Duodenal mucosa (tissue), 2 donors: ENCODE data around the gene WNT2.
"Not testable (repeated sequence)": the region's sequence is repeated elsewhere in the genome, so short reads cannot be mapped to it uniquely, and the experiment has no call there.

Experiments
- H3K27ac ChIP-seq: one replicate; pipeline ENCODE4 v1.7.0; 2013; ENCODE audit warnings: low read depth, low read length
- H3K27me3 ChIP-seq, 2 donors: one replicate each; pipeline ENCODE4 v1.7.0; 2013; ENCODE audit warnings: low read length in 2 of 2, control low read depth in 1 of 2; ENCODE audit not compliant: insufficient read depth in 2 of 2, control insufficient read depth in 1 of 2
- H3K36me3 ChIP-seq, 2 donors: one replicate each; pipeline ENCODE4 v1.7.0; 2013; ENCODE audit warnings: low read length in 2 of 2, control low read depth in 1 of 2; ENCODE audit not compliant: insufficient read depth in 2 of 2, control insufficient read depth in 1 of 2
- H3K4me1 ChIP-seq, 2 donors: one replicate each; pipeline ENCODE4 v1.7.0; 2013; ENCODE audit warnings: low read length in 2 of 2, control low read depth in 1 of 2; ENCODE audit not compliant: insufficient read depth in 2 of 2, control insufficient read depth in 1 of 2
- H3K4me3 ChIP-seq, 2 donors: one replicate each; pipeline ENCODE4 v1.7.0; 2013; ENCODE audit warnings: low read length in 2 of 2, low read depth in 1 of 2
- H3K9ac ChIP-seq, 2 donors: one replicate each; pipeline ENCODE4 v1.7.0; 2013; ENCODE audit warnings: low read length in 2 of 2, low read depth in 1 of 2
- H3K9me3 ChIP-seq, 2 donors: one replicate each; pipeline ENCODE4 v1.7.0; 2013; ENCODE audit warnings: low read length in 2 of 2, control low read depth in 1 of 2; ENCODE audit not compliant: control insufficient read depth in 1 of 2

The WNT2 gene

DNA sequence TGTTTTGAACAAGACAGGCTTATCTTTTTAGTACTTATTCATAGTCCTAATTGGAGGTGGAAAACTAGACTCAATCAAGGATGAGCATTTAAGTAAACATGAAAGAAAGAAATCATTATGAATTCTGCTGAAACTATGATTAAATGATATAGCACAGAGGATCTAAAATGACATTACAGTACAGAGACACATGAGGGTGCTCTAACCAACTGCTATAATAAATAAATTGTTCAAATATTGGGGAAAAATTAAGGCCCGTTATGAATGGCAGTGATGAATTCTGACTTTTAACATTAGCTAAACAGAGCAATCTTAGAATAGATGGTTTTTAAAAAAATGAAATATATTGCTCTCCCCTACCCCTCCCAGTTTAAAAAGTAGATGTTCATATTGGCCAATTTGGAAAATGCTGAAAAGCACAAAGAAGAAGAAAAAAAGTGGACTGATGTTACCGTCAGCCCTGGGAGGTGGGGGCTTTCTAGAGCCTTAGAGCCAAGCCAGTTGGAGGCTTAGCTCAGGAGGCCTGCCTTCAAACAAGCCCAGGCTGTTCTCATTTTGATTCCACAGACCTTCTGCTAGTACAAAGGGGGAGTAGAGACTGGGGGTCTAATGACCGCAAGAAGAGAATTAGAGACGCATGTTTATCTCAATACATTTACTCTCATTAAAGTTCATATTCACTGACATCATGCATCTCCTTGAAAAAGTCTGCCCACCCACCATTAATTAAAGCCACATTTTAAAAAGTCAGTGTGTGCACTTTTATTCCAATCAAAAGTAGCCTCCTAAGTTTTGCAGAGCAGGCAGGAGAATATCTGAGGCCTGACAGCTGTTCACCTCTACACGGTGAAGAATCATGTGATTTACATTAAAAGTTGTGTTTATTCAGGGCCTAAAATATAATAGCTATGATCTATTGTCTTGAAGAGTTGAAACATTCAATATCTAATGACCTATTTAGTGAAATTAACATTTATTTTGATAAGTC lies 10.0 kb downstream of the WNT2 start:
- Histone ChIP-seq H3K4me1 (no peaks in the 10 kb centered on the region), H3K27me3 (no peaks in the 10 kb centered on the region), H3K9me3 (no peaks in the 10 kb centered on the region), H3K4me3 (no peak overlapping the region), H3K36me3 (no peaks in the 10 kb centered on the region), H3K27ac (no peak overlapping the region), H3K9ac (no peak overlapping the region)

DNA sequence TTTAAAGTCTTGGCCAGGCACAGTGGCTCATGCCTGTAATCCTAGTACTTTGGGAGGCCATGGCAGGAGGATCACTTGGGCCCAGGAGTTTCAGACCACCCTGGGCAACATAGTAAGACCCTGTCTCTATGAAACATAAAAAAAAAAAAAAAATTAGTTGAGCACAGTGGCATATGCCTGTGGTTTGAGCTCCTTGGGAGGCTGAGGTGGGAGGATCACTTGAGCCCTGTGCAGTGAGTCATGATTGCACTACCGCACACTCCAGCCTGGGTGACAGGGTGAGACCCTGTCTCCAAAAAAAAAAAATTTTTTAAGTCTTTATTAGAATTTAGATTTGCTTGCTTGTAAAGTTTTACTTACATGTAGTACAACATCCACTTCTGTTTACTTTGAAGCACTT lies 14.0 kb downstream of the WNT2 start:
- H3K27me3 ChIP-seq, result no peaks in the 10 kb centered on the region
- no peak overlapping the region for H3K27ac ChIP-seq
- no peaks in the 10 kb centered on the region for H3K9me3 ChIP-seq
- H3K36me3 ChIP-seq, result no peaks in the 10 kb centered on the region
- no peak overlapping the region for H3K9ac ChIP-seq
- no peaks in the 10 kb centered on the region for H3K4me1 ChIP-seq
- H3K4me3 ChIP-seq, result no peak overlapping the region

DNA sequence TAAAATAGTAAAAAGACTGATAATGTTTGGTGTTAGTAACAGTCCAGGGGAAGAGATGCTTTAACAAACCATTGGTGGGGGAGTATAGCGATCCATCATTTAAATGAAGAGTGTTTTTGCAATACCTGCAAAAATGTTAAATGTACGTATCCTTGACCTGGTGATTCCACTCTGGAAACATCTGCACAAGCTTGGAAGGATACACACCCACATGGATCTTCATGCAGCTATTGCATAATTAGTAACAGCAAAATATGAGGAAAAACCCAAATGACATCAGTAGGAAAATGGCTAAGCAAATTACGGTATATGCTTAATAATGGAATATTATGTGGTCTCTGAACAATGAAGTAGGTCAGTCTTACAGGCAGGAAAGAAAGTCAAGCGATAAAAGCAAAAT lies 20.5 kb downstream of the WNT2 start:
- Histone ChIP-seq H3K4me1 (peaks cover 0 to 3% of the 10 kb centered on the region in 2 donors), H3K36me3 (no peaks in the 10 kb centered on the region), H3K9ac (no peak overlapping the region), H3K4me3 (no peak overlapping the region), H3K9me3 (no peaks in the 10 kb centered on the region), H3K27ac (no peak overlapping the region), H3K27me3 (no peaks in the 10 kb centered on the region)

DNA sequence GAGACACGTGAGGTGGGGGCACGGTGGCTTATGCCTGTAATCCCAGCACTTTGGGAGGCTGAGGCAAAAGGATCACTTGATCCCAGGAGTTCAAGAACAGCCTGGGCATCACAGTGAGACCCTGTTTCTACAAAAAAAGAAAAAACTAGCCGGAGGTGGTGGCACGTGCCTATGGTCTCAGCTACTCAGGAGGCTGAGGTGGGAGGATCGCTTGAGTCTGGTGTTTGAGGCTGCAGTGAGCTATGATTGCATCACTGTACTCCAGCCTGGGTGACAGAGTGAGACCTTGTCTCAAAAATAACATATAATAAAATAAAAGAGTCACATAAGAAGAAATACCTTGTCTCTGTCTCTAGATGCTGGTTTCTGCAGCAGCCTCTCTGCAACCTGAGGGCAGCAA lies 22.4 kb downstream of the WNT2 start:
- not testable (repeated sequence) for H3K4me3 ChIP-seq, H3K4me1 ChIP-seq, H3K36me3 ChIP-seq, H3K9me3 ChIP-seq, H3K27me3 ChIP-seq, H3K27ac ChIP-seq, H3K9ac ChIP-seq

DNA sequence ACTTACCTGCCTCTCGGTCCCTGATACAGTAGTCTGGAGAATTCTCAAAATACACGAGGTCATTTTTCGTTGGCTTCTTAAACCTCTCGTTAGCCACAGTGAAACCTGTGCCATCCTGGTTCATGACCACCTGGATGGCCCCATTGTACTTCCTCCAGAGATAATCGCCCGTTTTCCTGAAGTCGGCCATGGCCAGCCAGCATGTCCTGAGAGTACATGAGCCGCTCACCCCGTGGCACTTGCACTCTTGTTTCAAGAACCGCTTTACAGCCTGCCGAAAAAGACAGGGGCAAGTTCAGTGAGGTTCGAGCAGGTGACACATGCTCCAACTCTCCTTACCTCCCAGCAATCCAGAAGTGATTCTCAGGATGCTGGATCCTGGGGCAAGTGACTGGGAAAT lies 25.3 kb downstream of the WNT2 start:
- no peaks in the 10 kb centered on the region for H3K36me3 ChIP-seq
- no peaks in the 10 kb centered on the region for H3K27me3 ChIP-seq
- no peak overlapping the region for H3K9ac ChIP-seq
- peaks cover 4 to 7% of the 10 kb centered on the region in 2 donors for H3K4me1 ChIP-seq
- H3K4me3 ChIP-seq, result no peak overlapping the region
- H3K9me3 ChIP-seq, result no peaks in the 10 kb centered on the region
- H3K27ac ChIP-seq, result no peak overlapping the region

DNA sequence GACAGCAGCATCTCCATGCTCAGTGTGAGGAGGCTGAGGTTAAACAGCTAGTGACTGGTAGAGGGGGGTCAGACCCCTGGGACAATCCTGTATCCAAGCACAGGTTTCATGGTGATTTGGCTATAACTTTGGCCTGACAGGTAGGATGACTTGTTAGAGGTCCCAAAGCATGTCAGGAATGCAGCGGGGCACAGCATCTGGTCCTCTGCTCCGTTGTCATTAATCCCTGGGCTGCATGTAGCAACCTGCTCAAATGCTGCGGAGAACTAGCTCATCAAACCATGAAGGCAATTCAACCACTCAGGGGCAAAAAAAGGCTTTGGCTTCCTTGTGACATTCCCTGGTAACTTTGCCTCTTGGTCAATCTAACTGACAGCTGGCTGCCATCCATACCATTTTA lies 26.8 kb downstream of the WNT2 start:
- H3K36me3 ChIP-seq, result no peaks in the 10 kb centered on the region

DNA sequence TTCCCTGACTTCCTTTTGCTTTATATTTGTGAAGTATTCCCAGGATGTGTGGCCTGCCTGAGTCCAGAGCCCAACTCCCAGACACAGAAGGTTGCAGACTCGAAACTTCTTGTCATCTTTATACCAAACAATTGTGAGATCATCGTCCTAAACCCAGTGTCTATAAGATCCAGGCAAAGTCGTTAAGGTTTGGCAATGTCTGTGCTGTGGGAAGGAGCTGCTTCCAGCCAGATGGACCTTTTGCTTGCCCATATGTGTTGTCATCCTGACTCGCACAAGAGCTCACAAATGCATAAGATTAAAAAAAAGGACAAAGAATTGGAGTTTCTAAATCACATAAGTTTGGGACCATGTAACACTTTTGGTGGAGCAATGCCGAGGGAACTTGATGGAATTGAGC lies 37.0 kb downstream of the WNT2 start:
- Histone ChIP-seq H3K36me3 (no peaks in the 10 kb centered on the region), H3K4me3 (no peak overlapping the region), H3K9me3 (no peaks in the 10 kb centered on the region), H3K27me3 (no peaks in the 10 kb centered on the region), H3K9ac (no peak overlapping the region), H3K4me1 (no peaks in the 10 kb centered on the region), H3K27ac (no peak overlapping the region)

More for the DNA sequence above, 26.8 kb downstream of the WNT2 start:
- no peaks in the 10 kb centered on the region for H3K9me3 ChIP-seq
- no peak overlapping the region for H3K9ac ChIP-seq
- H3K4me3 ChIP-seq, result no peak overlapping the region
- H3K27me3 ChIP-seq, result no peaks in the 10 kb centered on the region
- H3K4me1 ChIP-seq, result peaks cover 4 to 7% of the 10 kb centered on the region in 2 donors
- H3K27ac ChIP-seq, result no peak overlapping the region

DNA sequence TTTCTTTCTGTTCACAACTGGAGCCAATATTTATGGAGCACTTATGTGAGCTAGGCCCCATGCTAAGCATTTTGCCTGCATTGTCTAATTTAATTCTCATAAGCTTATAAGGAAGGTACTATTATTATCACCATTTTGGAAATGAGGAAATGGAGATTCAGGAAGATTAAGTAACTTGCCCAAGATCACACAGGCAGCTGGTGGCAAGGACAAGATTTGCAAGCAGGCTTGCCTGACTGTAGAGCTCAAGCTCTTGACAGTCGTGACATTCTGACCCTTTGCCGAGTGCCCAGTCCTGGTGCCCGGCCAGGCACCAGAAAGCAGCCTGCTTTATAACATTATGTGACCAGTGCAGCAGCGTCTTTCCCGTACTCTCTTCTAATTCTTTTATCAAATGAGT lies 38.2 kb downstream of the WNT2 start:
- Histone ChIP-seq H3K4me1 (no peaks in the 10 kb centered on the region), H3K9ac (no peak overlapping the region), H3K27ac (no peak overlapping the region), H3K4me3 (no peak overlapping the region), H3K9me3 (no peaks in the 10 kb centered on the region), H3K27me3 (no peaks in the 10 kb centered on the region), H3K36me3 (no peaks in the 10 kb centered on the region)

DNA sequence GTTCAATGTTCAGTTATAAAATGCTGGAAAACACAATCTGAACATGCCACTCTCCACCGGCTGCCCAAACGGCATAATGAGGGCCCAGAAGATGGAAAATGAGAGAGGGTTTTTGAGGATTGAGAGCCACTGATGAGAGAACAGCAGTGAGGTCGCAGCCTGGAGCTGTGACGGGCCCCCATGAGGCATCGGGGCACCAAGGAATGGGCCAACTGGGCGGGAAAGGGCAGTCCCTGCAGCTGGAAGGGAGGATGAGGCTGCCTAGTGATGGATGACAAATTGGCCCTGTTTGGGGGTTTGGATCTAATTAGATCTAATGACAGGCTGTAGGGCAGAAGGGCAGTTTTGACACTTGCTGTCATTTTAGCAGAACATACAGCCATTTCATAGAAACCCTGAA lies 39.1 kb downstream of the WNT2 start:
- Histone ChIP-seq H3K9me3 (no peaks in the 10 kb centered on the region), H3K4me3 (no peak overlapping the region), H3K27me3 (no peaks in the 10 kb centered on the region), H3K36me3 (no peaks in the 10 kb centered on the region), H3K4me1 (no peaks in the 10 kb centered on the region), H3K27ac (no peak overlapping the region), H3K9ac (no peak overlapping the region)

DNA sequence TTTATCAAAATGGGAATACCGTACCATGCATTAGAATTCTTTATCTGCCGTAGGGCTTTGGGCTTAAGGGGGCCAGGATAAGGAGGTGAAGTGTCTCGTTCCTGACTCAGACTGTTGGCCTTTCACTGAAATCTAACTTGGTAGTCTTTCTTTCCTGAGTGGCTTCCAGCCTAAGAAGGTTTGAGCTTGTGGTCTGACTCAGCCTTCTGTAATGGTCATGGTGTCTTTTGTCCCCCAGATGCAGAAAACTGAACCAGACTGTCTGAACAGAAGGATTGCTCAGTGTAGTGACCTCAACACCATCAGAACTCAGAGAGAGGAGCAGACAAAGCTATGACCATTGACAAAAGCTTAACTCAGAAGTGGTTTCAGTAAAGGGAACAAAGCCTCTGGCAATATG lies 39.5 kb downstream of the WNT2 start:
- H3K27ac ChIP-seq, result no peak overlapping the region

More for the DNA sequence above, 39.5 kb downstream of the WNT2 start:
- Histone ChIP-seq H3K9ac (no peak overlapping the region), H3K27me3 (no peaks in the 10 kb centered on the region), H3K4me3 (no peak overlapping the region), H3K36me3 (no peaks in the 10 kb centered on the region), H3K9me3 (no peaks in the 10 kb centered on the region), H3K4me1 (no peaks in the 10 kb centered on the region)
